Cardiac fibroblast (primary cell): ENCODE results near the gene NEUROD2.

Experiments
- DNase-seq, 2 donors: peaks; one replicate each; pipeline versions ENCODE4 v3.0.0 to v3.0.0-alpha.2; 2010; ENCODE audit warnings: low read depth in 2 of 2
- H3K4me3 ChIP-seq, 2 donors: replicated peaks in 1 of 2; 1 replicate in 1 of 2; 2 replicates in 1 of 2; pipeline ENCODE4 v1.5.1; 2011; ENCODE audit warnings: low read depth in 2 of 2, low read length in 2 of 2, mild to moderate bottlenecking in 2 of 2, moderate library complexity in 1 of 2
- TF ChIP-seq, protein P1 (sequence below): IDR thresholded peaks from one replicate; pipeline ENCODE4 v1.5.1; 2011; ENCODE audit warnings: low read depth, mild to moderate bottlenecking, low read length, inconsistent platforms

The NEUROD2 gene

GRCh38 chr17:39618956-39619785 lies 11.5 kb upstream of the NEUROD2 start:
- TF ChIP-seq, protein P1, sequence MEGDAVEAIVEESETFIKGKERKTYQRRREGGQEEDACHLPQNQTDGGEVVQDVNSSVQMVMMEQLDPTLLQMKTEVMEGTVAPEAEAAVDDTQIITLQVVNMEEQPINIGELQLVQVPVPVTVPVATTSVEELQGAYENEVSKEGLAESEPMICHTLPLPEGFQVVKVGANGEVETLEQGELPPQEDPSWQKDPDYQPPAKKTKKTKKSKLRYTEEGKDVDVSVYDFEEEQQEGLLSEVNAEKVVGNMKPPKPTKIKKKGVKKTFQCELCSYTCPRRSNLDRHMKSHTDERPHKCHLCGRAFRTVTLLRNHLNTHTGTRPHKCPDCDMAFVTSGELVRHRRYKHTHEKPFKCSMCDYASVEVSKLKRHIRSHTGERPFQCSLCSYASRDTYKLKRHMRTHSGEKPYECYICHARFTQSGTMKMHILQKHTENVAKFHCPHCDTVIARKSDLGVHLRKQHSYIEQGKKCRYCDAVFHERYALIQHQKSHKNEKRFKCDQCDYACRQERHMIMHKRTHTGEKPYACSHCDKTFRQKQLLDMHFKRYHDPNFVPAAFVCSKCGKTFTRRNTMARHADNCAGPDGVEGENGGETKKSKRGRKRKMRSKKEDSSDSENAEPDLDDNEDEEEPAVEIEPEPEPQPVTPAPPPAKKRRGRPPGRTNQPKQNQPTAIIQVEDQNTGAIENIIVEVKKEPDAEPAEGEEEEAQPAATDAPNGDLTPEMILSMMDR = no peak
- H3K4me3 ChIP-seq = no peak overlapping the region
- no peak for DNase-seq

- H3K4me3 ChIP-seq = peak overlapping the region; percentile 46 to 52
- TF ChIP-seq, protein P1 = no peak
- peak in 1 of 2 donors; percentile 27 for DNase-seq
Observed at GRCh38 chr17:39618246-39618913, 10.7 kb upstream of the NEUROD2 start.

- peak; percentile 28 to 74 for DNase-seq
- H3K4me3 ChIP-seq = peak overlapping the region; percentile 46 to 52
Observed at GRCh38 chr17:39617446-39618245, 9.9 kb upstream of the NEUROD2 start.

DNA sequence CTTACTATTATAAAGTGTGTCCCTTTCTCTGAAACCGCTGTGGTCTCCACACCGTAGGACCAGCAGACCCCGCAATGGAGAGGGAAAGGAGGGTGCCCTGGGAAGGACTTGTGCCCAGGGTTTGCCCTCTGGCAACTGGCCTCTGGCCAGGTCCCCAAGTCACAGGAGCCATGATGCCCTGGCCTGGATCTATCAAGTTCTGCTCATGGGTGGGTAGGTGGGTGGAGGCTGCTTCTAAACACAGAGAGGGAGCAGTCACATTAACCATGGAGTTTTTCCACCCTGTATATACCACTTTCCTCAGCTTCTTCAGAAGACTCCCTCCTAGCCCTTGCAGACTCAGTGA lies 9.4 kb upstream of the NEUROD2 start:
- TF ChIP-seq, protein P1 = no peak
- DNase-seq = no peak
- H3K4me3 ChIP-seq = no peak overlapping the region

More at GRCh38 chr17:39617446-39618245, 9.9 kb upstream of the NEUROD2 start:
- TF ChIP-seq, protein P1 = no peak

- no peak overlapping the region for H3K4me3 ChIP-seq
- TF ChIP-seq, protein P1 = no peak
- no peak for DNase-seq
Observed at GRCh38 chr17:39615434-39615833, 7.7 kb upstream of the NEUROD2 start.

GRCh38 chr17:39614545-39615157 lies 6.9 kb upstream of the NEUROD2 start:
- H3K4me3 ChIP-seq = no peak overlapping the region
- TF ChIP-seq, protein P1 = no peak
- no peak for DNase-seq
